Liver (tissue), 9 donors: Measurements from ENCODE around the gene RIMBP2. TPM values are rescaled to one million over a fixed set of nuclear protein-coding genes. Genes with fewer than 3 reads are reported as not detected.

Experiments used
- DNase-seq: peaks from one replicate; pipeline ENCODE4 v3.0.0-alpha.2; 2017; ENCODE audit warnings: low spot score
- H3K27ac ChIP-seq, 2 donors: one replicate each; pipeline ENCODE4 v1.7.0; 2013; ENCODE audit warnings: inconsistent platforms in 2 of 2, low read length in 2 of 2, control low read depth in 1 of 2, low read depth in 1 of 2, mild to moderate bottlenecking in 1 of 2
- H3K27me3 ChIP-seq, 4 donors: one replicate each; pipeline versions ENCODE4 v1.6.1 to v1.7.0; 2013; ENCODE audit warnings: low read length in 3 of 4, inconsistent platforms in 1 of 4, mild to moderate bottlenecking in 1 of 4, moderate library complexity in 1 of 4; ENCODE audit not compliant: control insufficient read depth in 4 of 4, insufficient read depth in 4 of 4
- H3K36me3 ChIP-seq, 4 donors: one replicate each; pipeline versions ENCODE4 v1.6.1 to v1.7.0; 2013; ENCODE audit warnings: low read length in 3 of 4, mild to moderate bottlenecking in 3 of 4, low read depth in 1 of 4, moderate library complexity in 1 of 4; ENCODE audit not compliant: control insufficient read depth in 4 of 4, insufficient read depth in 3 of 4
- H3K4me1 ChIP-seq, 4 donors: one replicate each; pipeline versions ENCODE4 v1.6.1 to v1.7.0; 2013; ENCODE audit warnings: low read length in 3 of 4, mild to moderate bottlenecking in 3 of 4, moderate library complexity in 1 of 4; ENCODE audit not compliant: control insufficient read depth in 4 of 4, insufficient read depth in 4 of 4
- H3K4me3 ChIP-seq, 3 donors: one replicate each; pipeline versions ENCODE4 v1.6.1 to v1.7.0; 2013; ENCODE audit warnings: low read length in 3 of 3, control low read depth in 1 of 3, low read depth in 1 of 3, mild to moderate bottlenecking in 1 of 3
- H3K9ac ChIP-seq, 2 donors: one replicate each; pipeline ENCODE4 v1.7.0; 2013; ENCODE audit warnings: low read length in 2 of 2, mild to moderate bottlenecking in 2 of 2, moderate library complexity in 2 of 2, control low read depth in 1 of 2, low read depth in 1 of 2
- H3K9me3 ChIP-seq, 4 donors: one replicate each; pipeline versions ENCODE4 v1.6.1 to v1.7.0; 2013; ENCODE audit warnings: low read length in 3 of 4; ENCODE audit not compliant: control insufficient read depth in 4 of 4
- ATF3 ChIP-seq: IDR thresholded peaks from 2 replicates; pipeline ENCODE4 v1.6.1; 2016; ENCODE audit warnings: antibody characterized with exemption
- CTCF ChIP-seq: fragments of 150-350 bp; IDR thresholded peaks from 2 replicates; pipeline ENCODE4 v1.5.1; 2017; ENCODE audit warnings: improper control_type of control experiment, low read depth, low read length; ENCODE audit not compliant: missing input control
- EGR1 ChIP-seq, 2 donors: IDR thresholded peaks; 2 replicates each; pipeline ENCODE4 v1.6.1; 2016 to 2018; ENCODE audit warnings: antibody characterized with exemption in 2 of 2, low read depth in 2 of 2
- FOXA1 ChIP-seq: IDR thresholded peaks from 2 replicates; pipeline ENCODE4 v1.6.1; 2016; ENCODE audit warnings: antibody characterized with exemption
- FOXA2 ChIP-seq: IDR thresholded peaks from 2 replicates; pipeline ENCODE4 v1.6.1; 2016; ENCODE audit warnings: antibody characterized with exemption
- GABPA ChIP-seq, 2 donors: IDR thresholded peaks in 1 of 2; conservative IDR thresholded peaks in 1 of 2; 2 replicates each; pipeline ENCODE4 v1.6.1; 2016; ENCODE audit warnings: antibody characterized with exemption in 2 of 2, mild to moderate bottlenecking in 1 of 2, moderate library complexity in 1 of 2
- HNF4A ChIP-seq, 2 donors: conservative IDR thresholded peaks; 2 replicates each; pipeline ENCODE4 v1.6.1; 2016; ENCODE audit warnings: antibody characterized with exemption in 2 of 2, mild to moderate bottlenecking in 2 of 2
- HNF4G ChIP-seq: IDR thresholded peaks from 2 replicates; pipeline ENCODE4 v1.6.1; 2016; ENCODE audit warnings: antibody characterized with exemption
- JUND ChIP-seq, 2 donors: IDR thresholded peaks; 2 replicates each; pipeline ENCODE4 v1.6.1; 2016; ENCODE audit warnings: antibody characterized with exemption in 2 of 2
- MAX ChIP-seq: IDR thresholded peaks from 2 replicates; pipeline ENCODE4 v1.6.1; 2016; ENCODE audit warnings: antibody characterized with exemption
- NR2F2 ChIP-seq: IDR thresholded peaks from 2 replicates; pipeline ENCODE4 v1.6.1; 2016; ENCODE audit warnings: antibody characterized with exemption
- RAD21 ChIP-seq, 2 donors: IDR thresholded peaks; 2 replicates each; pipeline ENCODE4 v1.6.1; 2016; ENCODE audit warnings: antibody characterized with exemption in 2 of 2, mild to moderate bottlenecking in 2 of 2
- REST ChIP-seq: IDR thresholded peaks from 2 replicates; pipeline ENCODE4 v1.6.1; 2016; ENCODE audit warnings: antibody characterized with exemption, mild to moderate bottlenecking
- RXRA ChIP-seq, 2 donors: IDR thresholded peaks; 2 replicates each; pipeline ENCODE4 v1.6.1; 2017 to 2018; ENCODE audit warnings: antibody characterized with exemption in 2 of 2, mild to moderate bottlenecking in 1 of 2
- SP1 ChIP-seq: IDR thresholded peaks from 2 replicates; pipeline ENCODE4 v1.6.1; 2018; ENCODE audit warnings: antibody characterized with exemption, mild to moderate bottlenecking
- TAF1 ChIP-seq: conservative IDR thresholded peaks from 2 replicates; pipeline ENCODE4 v1.6.1; 2016; ENCODE audit warnings: antibody characterized with exemption, mild to moderate bottlenecking
- YY1 ChIP-seq: IDR thresholded peaks from 2 replicates; pipeline ENCODE4 v1.6.1; 2016; ENCODE audit warnings: antibody characterized with exemption, mild to moderate bottlenecking
- ZBTB33 ChIP-seq: IDR thresholded peaks from 2 replicates; pipeline ENCODE4 v1.6.1; 2016; ENCODE audit warnings: antibody characterized with exemption
- WGBS: extraction: QIAGEN DNeasy Blood & Tissue Kit; methylation state at CpG from one replicate; pipeline ENCODE4 v1.1.7; 2013; 5-methylcytosine and 5-hydroxymethylcytosine counted together
- polyA plus RNA-seq, 2 donors: library from polyadenylated mRNA; stranded (reverse) in 1 of 2; unstranded in 1 of 2; fragments of 200-250 nt in 1 of 2; fragments of >200 nt in 1 of 2; fragmentation: Nextera tagmentation in 1 of 2; extraction: Ambion mirVana in 1 of 2; gene quantifications; one replicate each; pipeline versions ENCODE4 v1.2.1 to v1.2.3, GENCODE V29; 2013 to 2015
- total RNA-seq, 2 donors: library from RNA; depleted of rRNA; stranded (reverse); fragments of >200 nt; gene quantifications; one replicate each; pipeline ENCODE4 v1.2.3, GENCODE V29; 2014
- donor health status: healthy.
- donor health status: healthy.
- donor health status: healthy.
- donor health status: healthy.
- donor health status: healthy.

RIMBP2 gene
- total and polyA plus RNA-seq, 4 donors: 0.01 to 0.17 (median 0.09) TPM; not detected in 1

GRCh38 chr12:130650131-130650530, 66.0 kb downstream of the RIMBP2 start:
- DNase-seq: no peak
- Histone ChIP-seq H3K4me1 (no peaks in the 10 kb centered on the region), H3K9ac (no peak overlapping the region), H3K27ac (no peak overlapping the region), H3K36me3 (no peaks in the 10 kb centered on the region), H3K9me3 (peaks cover 0 to 1% (median 0%) of the 10 kb centered on the region in 4 donors), H3K4me3 (no peak overlapping the region), H3K27me3 (peaks cover 0 to 2% (median 0%) of the 10 kb centered on the region in 4 donors)
- no peak for TF ChIP-seq JUND (IDR thresholded peaks at IDR 0.05)
- no peak for TF ChIP-seq EGR1 (IDR thresholded peaks at IDR 0.05; ENCODE audit: low read depth in 2 of 2)
- no peak for TF ChIP-seq GABPA (IDR thresholded peaks at IDR 0.05 in 1 of 2, conservative IDR thresholded peaks at IDR 0.05 in 1 of 2)
- no peak for TF ChIP-seq CTCF
- no peak for TF ChIP-seq YY1
- no peak for TF ChIP-seq FOXA1
- no peak for TF ChIP-seq ZBTB33
- TF ChIP-seq RXRA (IDR thresholded peaks at IDR 0.05): no peak
- TF ChIP-seq NR2F2: no peak
- no peak for TF ChIP-seq TAF1
- TF ChIP-seq HNF4A (conservative IDR thresholded peaks at IDR 0.05): no peak
- TF ChIP-seq HNF4G: no peak
- no peak for TF ChIP-seq REST
- no peak for TF ChIP-seq ATF3
- no peak for TF ChIP-seq RAD21 (IDR thresholded peaks at IDR 0.05)
- no peak for TF ChIP-seq MAX
- no peak for TF ChIP-seq FOXA2
- no peak for TF ChIP-seq SP1
- WGBS: 62% methylated on average over 9 of the region's 9 CpGs
